HTERT RPE-1 (cell line): ENCODE data around the gene AHNAK.
"Not testable (repeated sequence)": the region's sequence is repeated elsewhere in the genome, so short reads cannot be mapped to it uniquely, and the experiment has no call there.

Experiments
- in situ Hi-C: fragments of 300-500 bp; cut with MboI; formaldehyde crosslinking; loops from 4 replicates; pipeline ENCODE4 v1.14.3; 2020; ENCODE audit warnings: low sequenced_read_pairs

AHNAK gene

GRCh38 chr11:62468577-62468976, 78.0 kb downstream of the AHNAK start:
- in situ Hi-C loops: no loop called here

DNA sequence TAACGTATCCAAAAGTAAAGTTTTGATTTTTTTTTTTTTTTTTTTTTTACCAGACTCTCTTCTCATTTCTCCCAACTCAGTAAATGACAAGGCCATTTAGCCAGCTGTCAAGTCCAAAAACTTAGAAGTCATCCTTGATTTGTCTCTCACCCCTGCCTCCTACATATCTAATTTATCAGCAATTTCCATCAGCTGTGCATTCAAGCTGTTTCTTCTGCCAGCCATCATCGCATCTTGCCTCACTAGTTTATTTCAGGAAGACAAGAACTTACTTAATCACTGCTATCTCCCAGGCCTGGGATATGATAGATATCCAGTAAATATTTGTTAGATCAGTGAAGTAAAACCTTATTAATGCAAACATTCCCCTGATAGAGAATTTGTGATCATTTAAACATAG, 80.2 kb downstream of the AHNAK start:
- in situ Hi-C loops: no loop called here

DNA sequence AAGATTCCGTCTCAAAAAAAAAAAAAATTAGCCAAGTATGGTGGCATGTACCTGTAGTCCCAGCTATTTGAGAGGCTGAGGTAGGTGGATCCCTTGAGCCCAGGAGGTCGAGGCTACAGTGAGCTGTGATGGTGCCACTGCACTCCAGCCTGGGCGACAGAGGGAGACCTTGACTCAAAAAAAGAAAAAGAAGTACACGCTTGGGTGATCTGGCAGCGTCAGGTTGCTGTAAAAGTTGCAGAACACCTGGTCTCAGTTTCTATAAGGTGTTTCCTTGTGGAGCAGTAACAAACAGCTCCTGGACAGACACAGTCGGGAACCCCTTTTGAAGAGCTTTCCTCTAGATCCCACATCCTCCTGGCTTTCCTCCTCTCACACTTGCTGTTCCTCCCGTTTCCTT, 82.0 kb downstream of the AHNAK start:
- in situ Hi-C loops: no loop called here

GRCh38 chr11:62463121-62463542, 83.5 kb downstream of the AHNAK start:
- in situ Hi-C loops: no loop called here

GRCh38 chr11:62462508-62462892, 84.1 kb downstream of the AHNAK start:
- in situ Hi-C loops: no loop called here

- in situ Hi-C loops: no loop called here
These were observed 84.7 kb downstream of the AHNAK start for GRCh38 chr11:62461740-62462507.

DNA sequence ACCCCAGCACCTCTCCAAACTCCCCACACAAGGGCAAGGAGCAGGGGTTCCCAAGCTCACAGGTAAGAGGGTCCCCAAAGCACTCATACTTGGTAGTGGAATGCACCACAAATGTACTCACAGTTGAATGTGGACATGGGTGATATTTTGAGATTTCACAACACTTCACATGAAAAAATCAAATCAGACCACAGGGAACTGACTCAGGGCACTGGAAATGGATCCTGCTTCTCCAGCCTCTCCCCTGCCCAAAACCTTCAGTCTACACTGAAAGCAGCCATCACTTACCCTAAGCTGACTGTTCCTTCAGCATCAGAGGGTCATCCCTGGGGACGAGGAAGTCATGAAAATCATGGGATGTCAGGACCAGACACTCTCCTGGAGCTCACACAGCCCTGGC, 87.5 kb downstream of the AHNAK start:
- in situ Hi-C loops: no loop called here

GRCh38 chr11:62458212-62459002, 88.2 kb downstream of the AHNAK start:
- in situ Hi-C loops: no loop called here

DNA sequence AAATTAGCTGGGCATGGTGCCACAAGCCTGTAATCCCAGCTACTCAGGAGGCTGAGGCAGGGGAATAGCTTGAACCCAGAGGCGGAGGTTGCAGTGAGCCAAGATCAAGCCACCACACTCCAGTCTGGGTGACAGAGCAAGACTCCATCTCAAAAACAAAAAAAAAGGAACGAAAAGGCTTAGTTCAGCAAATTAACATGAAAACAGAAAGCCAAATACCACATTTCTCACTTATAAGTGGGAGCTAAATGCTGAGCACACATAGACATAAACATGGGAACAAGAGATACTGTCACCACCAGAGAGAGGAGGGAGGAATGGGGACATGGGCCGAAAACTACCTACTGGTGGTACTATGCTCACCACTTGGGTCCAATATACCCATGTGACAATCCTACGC, 89.1 kb downstream of the AHNAK start:
- in situ Hi-C loops: no loop called here

- in situ Hi-C loops: no loop called here
These were observed 90.0 kb downstream of the AHNAK start for GRCh38 chr11:62456630-62457029.

GRCh38 chr11:62452839-62453468, 93.7 kb downstream of the AHNAK start:
- in situ Hi-C loops: no loop called here

- in situ Hi-C loops: no loop called here
These were observed 94.3 kb downstream of the AHNAK start for GRCh38 chr11:62452261-62452660.

DNA sequence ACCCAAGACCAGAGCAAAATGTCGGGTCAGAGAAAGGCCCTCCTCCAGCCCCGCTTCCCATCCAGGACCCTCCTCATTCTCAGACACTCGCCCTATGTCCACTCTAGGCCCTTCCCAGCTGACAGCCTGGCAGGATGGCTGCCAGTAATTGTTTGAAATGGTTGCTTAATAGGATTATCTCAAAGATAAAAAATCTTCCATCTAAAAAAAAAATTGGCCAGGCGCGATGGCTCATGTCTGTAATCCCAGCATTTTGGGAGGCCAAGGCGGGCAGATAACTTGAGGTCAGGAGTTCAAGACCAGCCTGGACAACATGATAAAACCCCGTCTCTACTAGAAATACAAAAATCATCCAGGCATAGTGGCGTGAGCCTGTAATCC, 95.4 kb downstream of the AHNAK start:
- in situ Hi-C loops: no loop called here

GRCh38 chr11:62450543-62451240, 95.9 kb downstream of the AHNAK start:
- in situ Hi-C loops: no loop called here

- in situ Hi-C loops: not testable (repeated sequence)
These were observed 96.7 kb downstream of the AHNAK start for GRCh38 chr11:62449912-62450311.

DNA sequence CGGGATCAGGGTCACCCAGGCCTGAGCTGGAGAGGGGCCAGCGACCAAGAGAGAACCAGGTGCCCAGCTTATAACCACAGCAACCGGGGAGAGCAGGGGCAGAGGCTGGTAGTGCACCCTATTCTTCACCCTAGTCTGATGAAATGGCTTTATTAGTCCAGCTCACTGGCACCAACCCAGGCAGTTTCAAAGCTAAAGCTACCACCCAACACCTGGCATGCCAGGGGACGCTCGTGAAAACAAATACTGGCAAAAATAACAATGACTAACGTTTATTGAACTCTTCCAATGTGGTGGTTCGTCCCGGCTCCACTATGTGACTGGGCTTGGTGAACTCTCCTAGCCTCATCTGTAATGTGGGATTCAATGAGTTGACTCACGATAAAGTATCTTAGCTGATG, 97.2 kb downstream of the AHNAK start:
- in situ Hi-C loops: no loop called here

DNA sequence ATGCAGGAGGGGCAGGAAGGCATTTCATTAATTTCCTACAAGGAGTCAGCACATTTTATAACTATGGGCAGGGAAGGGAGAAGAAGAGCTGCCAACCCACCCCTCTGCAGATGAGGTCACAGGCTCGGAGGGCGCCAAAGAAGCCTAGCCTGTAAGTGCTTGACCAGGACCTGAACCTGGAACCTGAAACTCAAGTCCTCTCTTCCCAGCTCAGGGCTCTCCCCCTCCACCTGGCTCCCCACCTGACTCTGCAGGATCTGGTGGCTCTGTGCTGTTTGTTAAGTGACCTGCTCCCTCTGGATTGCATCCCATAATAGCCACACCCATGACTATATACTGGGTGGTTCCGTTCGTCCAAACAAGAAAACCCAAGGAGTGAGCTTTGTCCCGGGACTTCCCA, 100.5 kb downstream of the AHNAK start:
- in situ Hi-C loops: no loop called here

DNA sequence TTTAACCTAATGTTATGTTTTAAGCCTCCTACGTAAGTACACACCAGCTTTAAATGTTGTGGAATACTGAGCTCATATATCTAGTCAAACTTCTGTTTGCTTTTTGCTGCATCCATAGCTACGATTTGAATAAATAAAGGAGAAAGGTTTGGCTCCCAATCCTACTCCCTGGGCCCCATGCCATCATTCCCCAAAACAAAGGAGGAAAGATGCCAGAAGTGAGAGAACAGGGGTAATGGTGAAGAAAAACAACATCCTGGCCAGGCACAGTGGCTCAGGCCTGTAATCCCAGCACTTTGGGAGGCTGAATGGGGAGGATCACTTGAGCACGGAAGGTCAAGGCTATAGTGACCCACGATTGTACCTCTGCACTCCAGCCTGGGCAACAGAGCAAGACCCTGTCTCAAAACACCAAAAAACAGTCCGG, 101.3 kb downstream of the AHNAK start:
- in situ Hi-C loops: no loop called here

DNA sequence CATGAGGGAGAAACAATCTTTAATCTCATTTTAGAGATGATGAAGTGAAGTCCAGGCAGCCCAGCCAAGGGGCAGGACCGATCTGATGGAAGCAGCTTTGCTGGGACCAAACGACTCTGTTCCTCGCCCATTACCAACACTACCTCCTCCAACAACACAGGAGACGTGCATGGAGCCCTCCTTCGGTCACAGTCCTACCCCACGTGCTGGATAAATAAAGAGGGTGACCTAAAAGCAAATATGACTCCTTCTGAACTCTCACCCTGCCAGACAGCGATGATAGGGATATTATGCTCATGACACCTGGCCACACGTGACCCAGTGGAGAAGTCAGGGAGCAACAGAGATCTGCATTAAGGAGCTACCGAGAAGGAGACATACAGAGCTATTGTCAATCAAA, 101.8 kb downstream of the AHNAK start:
- in situ Hi-C loops: no loop called here

DNA sequence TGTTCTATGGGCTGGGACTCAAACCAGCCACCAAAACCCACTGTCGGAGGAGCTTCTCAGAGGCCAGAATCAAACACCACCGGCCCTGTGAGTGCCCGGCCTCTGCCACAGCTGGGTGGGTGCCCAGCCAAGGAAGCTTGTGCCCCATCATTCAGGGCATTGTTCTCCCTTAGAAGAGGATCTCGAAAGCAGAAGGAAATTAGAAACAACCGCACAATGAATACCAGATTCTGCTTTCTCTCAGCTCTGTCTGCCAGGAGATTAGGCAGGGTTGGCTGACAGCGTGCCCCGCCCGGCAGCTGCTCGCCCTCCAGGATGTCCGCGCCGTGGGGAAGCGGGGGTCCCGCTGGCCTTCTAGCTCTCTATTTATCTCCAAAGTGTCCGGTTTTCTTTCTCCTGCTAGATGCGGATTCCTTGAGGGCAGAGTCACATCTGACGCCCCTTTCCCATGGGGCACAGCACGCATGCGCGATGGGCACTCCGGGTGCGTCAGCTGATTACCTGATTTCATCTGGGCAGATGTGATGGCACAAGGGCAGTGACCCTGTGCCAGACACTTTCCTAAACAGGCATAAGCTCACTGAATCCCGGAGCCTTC, 102.3 kb downstream of the AHNAK start:
- in situ Hi-C loops: no loop called here
